SJSA1 (cell line): ENCODE measurements around the gene SIX5. TPM values are rescaled to one million over a fixed set of nuclear protein-coding genes. Genes with fewer than 3 reads are reported as not detected.

Experiments used
- DNase-seq, 2 experiments: peaks; one replicate each; pipeline ENCODE4 v3.0.0-alpha.2; 2015 to 2020; ENCODE audit warnings: low spot score in 2 of 2, low read depth in 1 of 2
- H3K27ac ChIP-seq: fragments of 250-450 bp; sonication (Bioruptor Pico); 2 replicates; pipeline ENCODE4 v1.5.1; 2020; ENCODE audit warnings: mild to moderate bottlenecking, moderate library complexity
- H3K27me3 ChIP-seq: fragments of 250-450 bp; sonication (Bioruptor Pico); replicated peaks from 2 replicates; pipeline ENCODE4 v1.5.1; 2020; ENCODE audit warnings: mild to moderate bottlenecking, moderate library complexity
- H3K36me3 ChIP-seq: fragments of 250-450 bp; sonication (Bioruptor Pico); 2 replicates; pipeline ENCODE4 v1.5.1; 2020; ENCODE audit warnings: mild to moderate bottlenecking
- H3K4me1 ChIP-seq: fragments of 250-450 bp; sonication (Bioruptor Pico); replicated peaks from 2 replicates; pipeline ENCODE4 v1.6.1; 2021; ENCODE audit warnings: mild to moderate bottlenecking
- H3K4me3 ChIP-seq: fragments of 250-450 bp; sonication (Bioruptor Pico); 2 replicates; pipeline ENCODE4 v1.5.1; 2020; ENCODE audit warnings: mild to moderate bottlenecking
- H3K9me3 ChIP-seq: fragments of 250-450 bp; sonication (Bioruptor Pico); replicated peaks from 2 replicates; pipeline ENCODE4 v1.5.1; 2020; ENCODE audit warnings: mild to moderate bottlenecking
- total RNA-seq: library from RNA; depleted of rRNA; stranded (reverse); fragments of >200 nt; shearing (Covaris generic); gene quantifications from 2 replicates; pipeline ENCODE4 v1.2.3, GENCODE V29; 2014

SIX5 gene
- total RNA-seq, 1 experiment from 2014 or later, result 9.1 TPM

DNA sequence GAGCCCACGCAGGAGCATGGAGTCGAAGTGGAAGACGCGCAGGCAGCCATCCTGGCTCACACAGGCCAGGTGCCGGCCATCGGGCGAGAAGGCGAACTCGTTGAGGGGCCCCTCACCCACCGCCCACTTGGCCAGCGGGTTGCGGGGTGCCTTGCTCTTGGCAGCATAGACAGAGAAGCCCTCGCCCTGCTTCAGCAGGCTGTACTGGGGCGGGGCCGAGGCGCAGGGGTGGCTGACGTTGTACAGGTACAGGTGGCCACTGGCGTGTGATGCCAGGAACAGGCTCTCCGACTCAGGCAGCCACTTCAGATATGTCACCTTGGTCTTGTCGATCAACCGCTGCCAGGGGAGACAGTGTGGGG is 17.5 kb upstream of the SIX5 start:
- peaks cover 79% of the 10 kb centered on the region for H3K36me3 ChIP-seq
- no peaks in the 10 kb centered on the region for H3K27me3 ChIP-seq
- no peak overlapping the region for H3K4me3 ChIP-seq
- no peak overlapping the region for H3K27ac ChIP-seq
- no peak for DNase-seq
- peaks cover 27% of the 10 kb centered on the region for H3K4me1 ChIP-seq
- no peaks in the 10 kb centered on the region for H3K9me3 ChIP-seq

DNA sequence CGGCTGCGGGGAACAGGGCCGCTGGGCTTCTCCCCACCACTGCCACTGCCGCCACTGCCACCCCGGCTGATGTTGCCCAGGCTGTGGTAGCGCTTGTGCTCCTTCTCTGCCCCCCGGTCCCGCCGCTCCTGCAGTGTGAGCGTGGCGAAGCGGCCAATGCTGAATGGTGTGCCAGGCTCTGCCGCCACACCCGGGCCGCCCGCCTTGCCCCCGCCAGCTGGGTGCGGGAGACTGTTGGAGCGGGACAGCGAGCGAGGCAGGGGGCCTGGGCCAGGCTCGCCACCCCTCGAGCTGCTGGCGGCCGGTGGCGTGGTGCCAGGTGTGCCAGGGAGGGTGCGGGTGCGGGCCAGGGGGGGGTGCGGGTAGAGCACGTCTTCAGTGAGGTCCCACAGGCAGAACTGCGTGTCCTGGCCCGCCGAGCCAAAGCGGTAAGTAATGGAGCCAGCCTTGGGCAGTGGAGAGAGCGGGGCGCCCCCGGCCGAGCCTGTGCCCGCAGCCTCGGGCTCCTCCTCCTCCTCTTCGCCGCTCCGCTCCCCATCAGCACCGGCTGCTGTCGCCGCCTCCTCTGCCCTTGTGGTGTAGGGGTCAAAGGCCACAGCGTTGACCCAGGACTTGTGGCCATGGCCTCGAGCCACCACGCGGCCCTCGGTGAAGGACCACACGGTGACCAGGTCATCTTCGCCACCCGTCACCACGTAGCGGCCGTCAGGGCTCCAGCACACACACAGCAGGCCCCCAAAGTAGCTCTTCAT is 16.9 kb upstream of the SIX5 start:
- peaks cover 24% of the 10 kb centered on the region for H3K4me1 ChIP-seq
- H3K4me3 ChIP-seq, result no peak overlapping the region
- H3K27me3 ChIP-seq, result no peaks in the 10 kb centered on the region
- peaks cover 76% of the 10 kb centered on the region for H3K36me3 ChIP-seq
- no peak for DNase-seq
- H3K9me3 ChIP-seq, result no peaks in the 10 kb centered on the region
- no peak overlapping the region for H3K27ac ChIP-seq

DNA sequence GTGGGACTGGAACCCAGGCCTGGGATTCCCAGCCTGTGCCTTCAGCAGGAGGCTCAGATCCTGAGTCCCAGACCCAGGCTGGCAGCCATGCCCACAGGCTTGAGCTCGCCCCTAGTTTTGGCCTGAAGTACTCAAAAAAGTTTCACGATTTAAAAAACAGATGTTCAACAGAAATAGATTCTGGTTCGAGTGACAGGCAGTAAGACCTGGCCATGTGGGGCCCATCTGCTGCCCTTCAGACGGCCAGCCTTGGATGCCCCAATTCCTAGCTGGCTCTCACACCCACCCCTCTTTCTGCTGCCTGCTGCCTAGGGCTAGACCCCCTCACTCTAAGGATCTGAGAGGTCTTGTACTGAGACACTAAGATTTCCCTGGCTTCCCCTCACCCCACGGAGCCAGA is 16.0 kb upstream of the SIX5 start:
- Histone ChIP-seq H3K4me3 (no peak overlapping the region), H3K9me3 (no peaks in the 10 kb centered on the region), H3K4me1 (peaks cover 24% of the 10 kb centered on the region), H3K27ac (no peak overlapping the region), H3K36me3 (peaks cover 68% of the 10 kb centered on the region), H3K27me3 (no peaks in the 10 kb centered on the region)
- DNase-seq, result no peak

DNA sequence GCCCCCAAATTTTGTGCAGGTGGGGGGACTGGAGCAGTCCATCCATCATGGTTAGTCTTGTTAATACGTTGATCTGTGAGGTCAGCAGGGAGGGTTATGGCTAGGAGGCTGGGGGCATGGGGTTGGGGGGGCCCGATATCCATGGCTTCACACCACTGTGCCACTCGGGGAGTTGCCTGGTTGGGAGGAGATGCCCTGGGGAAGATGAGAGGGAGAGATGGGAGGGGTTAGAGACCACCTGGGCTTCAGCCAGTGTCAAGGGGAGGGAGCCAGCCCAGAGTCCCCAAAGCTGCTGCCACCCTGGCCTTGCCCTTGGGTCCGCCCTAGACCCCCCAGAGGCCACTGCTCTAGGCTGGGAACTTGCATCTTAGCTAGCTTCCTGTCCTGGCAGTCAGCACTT is 15.0 kb upstream of the SIX5 start:
- Histone ChIP-seq H3K4me3 (no peak overlapping the region), H3K27me3 (no peaks in the 10 kb centered on the region), H3K36me3 (peaks cover 62% of the 10 kb centered on the region), H3K4me1 (peaks cover 24% of the 10 kb centered on the region), H3K27ac (no peak overlapping the region), H3K9me3 (no peaks in the 10 kb centered on the region)
- no peak for DNase-seq

DNA sequence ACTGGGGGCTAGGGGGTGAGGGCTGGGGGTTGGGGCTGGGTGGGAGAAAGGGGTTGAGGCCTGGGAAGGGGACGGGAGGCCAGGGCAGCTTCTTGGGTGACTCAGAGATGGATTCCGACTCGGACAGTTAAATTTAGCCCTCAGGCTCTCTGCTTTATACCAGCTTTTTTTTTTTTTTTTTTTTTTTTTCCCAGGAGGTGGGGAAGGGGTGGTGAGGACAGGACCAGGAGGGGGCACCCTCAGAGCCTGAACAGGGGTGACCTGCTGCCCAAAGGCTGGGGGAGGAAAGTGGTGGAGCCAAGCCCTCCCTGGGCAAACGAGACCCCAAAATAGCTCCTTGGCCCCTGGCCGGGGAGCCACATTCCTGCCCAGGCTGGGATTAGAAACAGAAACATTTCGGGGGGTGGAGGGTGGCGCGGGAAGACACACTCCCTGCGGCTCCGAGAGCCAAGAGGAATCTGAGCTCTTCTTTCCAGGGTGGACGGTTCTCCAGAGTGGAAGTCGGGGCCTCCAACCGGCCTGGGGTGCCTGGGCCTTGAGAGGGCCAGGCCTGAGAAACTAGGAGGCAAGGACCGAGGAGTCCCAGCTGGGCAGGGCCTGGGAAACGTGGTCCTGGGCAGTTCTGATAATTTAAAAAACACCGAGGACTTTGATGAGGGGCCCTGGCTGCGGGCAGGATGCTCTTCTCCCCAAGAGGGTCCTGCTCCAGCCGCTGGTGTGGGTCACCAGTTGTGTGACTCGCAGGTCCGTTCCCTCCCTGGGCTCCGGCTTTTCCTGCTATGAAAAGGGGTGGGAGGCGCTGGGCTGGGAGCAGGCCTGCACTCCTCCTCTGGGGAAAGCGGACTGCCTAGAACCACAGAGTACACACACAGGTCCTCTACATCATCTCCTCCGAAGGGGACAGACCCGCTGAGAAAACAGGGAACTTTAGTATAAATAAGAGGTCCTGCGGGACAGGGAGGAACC is 14.1 kb upstream of the SIX5 start:
- H3K27ac ChIP-seq, result peak overlapping the region; percentile 34
- no peaks in the 10 kb centered on the region for H3K27me3 ChIP-seq
- peak; percentile 52 to 53 for DNase-seq
- H3K4me1 ChIP-seq, result peaks cover 24% of the 10 kb centered on the region
- H3K4me3 ChIP-seq, result no peak overlapping the region
- peaks cover 61% of the 10 kb centered on the region for H3K36me3 ChIP-seq
- no peaks in the 10 kb centered on the region for H3K9me3 ChIP-seq

DNA sequence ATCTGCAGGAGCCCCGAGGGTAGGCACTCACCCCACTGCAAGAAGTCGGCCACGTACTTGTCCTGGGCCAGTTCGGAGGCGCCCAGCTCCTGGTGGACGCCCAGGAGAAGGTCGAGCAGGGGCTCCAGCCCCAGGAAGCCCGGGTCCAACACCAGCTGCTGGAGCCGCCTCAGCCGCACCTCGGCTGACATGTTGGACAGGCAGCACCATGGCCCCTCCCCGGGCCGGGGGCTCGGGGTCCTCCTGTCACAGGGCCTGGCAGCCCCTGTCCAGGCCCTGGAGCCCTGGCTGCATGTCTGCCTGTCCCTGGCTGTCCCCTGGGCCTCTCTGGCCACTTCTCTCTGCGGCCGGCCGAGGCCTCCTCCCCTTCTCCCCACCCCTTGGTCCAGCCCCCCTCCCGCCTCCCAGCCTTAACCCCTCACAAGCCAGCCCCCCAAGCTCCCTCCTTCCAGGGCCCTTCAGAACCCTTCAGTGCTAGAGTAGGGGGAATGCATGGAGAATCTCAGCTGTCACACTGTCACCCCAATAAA is 13.2 kb upstream of the SIX5 start, which contains the start of gene DMPK:
Gene DMPK, minus strand, starts transcription at position 329 of the 530 bp plus-strand sequence. Its CDS starts 138 bp downstream, at position 191.
- DNase-seq, result no peak
- H3K4me1 ChIP-seq, result peaks cover 24% of the 10 kb centered on the region
- no peaks in the 10 kb centered on the region for H3K9me3 ChIP-seq
- no peaks in the 10 kb centered on the region for H3K27me3 ChIP-seq
- peaks cover 63% of the 10 kb centered on the region for H3K36me3 ChIP-seq
- peak within 1 kb of the TSS; percentile 34 for H3K27ac ChIP-seq
- no peak within 1 kb of the TSS for H3K4me3 ChIP-seq

DNA sequence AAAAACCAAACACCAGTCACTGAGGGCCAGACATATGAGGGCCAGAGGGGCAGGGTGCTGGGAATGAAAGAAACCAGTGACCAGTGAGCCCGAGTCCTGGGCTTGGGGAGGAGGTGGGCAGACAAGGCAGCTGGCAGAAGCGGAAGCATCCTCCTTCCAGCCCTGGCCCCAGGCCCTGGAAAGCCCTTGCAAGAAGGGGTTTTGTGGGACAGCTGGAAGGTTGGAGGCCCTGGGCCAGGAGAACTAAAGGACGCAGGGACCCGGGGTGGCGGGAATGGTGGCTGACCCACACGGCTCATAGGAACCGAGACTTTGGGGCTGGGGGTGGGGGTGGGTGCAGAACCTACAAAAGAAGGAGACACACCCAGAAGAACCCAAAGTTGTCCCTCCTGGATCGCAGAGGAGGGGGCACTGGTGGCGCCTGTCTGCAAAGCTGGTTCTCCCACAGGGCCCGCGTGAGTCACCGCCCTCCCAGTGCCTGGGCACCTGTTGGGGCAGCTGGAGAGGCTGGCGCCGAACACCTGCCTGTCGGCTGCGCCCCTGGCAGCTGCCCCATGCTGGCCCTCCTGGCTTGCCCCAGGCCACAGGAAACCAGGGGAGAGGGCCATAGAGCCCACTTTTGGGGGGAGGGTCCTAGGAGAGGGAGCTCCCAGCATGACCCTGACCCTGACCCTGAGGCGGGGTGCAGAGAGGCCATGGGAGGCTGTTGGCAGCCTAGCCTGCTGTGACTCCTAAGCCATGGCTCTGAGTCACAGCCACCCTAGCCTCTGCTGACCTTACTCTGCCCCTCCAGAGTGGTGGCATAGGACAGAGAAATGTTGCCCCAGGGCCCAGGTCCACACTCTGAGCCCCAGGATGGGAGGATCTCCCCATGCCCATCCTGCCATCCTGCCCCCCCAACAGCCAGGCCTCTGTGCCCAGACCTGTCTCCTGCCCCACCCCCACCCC is 12.4 kb upstream of the SIX5 start:
- Histone ChIP-seq H3K36me3 (peaks cover 63% of the 10 kb centered on the region), H3K4me1 (peaks cover 24% of the 10 kb centered on the region), H3K9me3 (no peaks in the 10 kb centered on the region), H3K4me3 (no peak overlapping the region), H3K27me3 (no peaks in the 10 kb centered on the region), H3K27ac (no peak overlapping the region)
- peak in 1 of 2 experiments; percentile 44 for DNase-seq

DNA sequence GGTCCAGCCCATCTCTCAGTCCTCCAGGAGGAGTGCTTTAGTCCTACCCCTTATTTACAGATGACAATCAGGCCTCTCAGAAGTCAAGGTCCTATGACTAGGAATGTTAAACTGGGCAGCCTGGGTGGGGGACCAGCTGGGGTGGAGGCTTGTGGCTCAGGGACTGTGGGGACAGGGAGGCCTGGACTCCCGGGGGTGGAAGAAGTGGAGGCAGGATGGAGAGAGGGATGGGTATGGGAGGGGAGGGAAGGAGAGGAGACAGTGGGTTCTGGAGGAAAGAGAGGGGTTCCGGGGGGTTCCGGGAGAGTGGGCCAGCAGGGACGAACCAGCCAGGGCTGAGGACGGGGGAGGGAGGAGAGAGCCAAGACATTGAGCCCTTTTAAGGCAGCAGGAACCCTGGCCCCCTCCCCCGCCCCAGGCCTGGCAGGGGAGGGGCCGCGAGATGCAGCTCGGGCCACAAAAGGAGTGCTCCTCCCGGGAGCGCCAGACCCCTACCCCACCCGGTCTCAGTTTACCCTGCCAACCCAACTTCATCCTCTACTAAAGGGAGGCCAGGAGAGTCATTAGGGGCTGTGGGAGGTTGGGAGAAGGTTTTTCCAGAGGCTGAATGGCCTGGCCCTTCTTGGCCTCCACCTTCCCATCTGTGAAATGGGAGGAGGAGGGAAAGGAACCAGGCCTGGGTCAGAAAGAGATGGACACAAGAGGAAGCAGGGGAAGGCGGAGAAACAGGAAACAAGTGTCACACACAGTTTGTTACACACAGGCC is 11.6 kb upstream of the SIX5 start:
- DNase-seq, result no peak
- peaks cover 57% of the 10 kb centered on the region for H3K36me3 ChIP-seq
- H3K9me3 ChIP-seq, result no peaks in the 10 kb centered on the region
- H3K27ac ChIP-seq, result no peak overlapping the region
- H3K4me3 ChIP-seq, result no peak overlapping the region
- peaks cover 24% of the 10 kb centered on the region for H3K4me1 ChIP-seq
- no peaks in the 10 kb centered on the region for H3K27me3 ChIP-seq

DNA sequence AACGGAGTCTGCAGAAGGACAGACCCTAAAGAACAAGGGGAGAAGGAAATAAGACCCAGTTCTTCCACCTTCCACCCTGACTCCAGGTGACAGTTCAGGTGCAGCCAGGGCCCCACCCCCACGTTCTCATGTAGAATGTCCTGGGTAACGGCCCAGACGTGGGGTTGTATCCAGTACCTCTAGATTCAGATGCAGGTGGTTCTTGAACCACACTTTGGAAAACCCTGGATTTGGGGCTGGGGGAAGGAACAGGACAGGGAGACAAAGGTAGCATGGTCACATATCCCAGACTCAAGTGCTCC is 11.0 kb upstream of the SIX5 start:
- Histone ChIP-seq H3K4me1 (peaks cover 24% of the 10 kb centered on the region), H3K27me3 (no peaks in the 10 kb centered on the region), H3K27ac (no peak overlapping the region), H3K4me3 (no peak overlapping the region), H3K36me3 (peaks cover 52% of the 10 kb centered on the region), H3K9me3 (no peaks in the 10 kb centered on the region)
- no peak for DNase-seq

DNA sequence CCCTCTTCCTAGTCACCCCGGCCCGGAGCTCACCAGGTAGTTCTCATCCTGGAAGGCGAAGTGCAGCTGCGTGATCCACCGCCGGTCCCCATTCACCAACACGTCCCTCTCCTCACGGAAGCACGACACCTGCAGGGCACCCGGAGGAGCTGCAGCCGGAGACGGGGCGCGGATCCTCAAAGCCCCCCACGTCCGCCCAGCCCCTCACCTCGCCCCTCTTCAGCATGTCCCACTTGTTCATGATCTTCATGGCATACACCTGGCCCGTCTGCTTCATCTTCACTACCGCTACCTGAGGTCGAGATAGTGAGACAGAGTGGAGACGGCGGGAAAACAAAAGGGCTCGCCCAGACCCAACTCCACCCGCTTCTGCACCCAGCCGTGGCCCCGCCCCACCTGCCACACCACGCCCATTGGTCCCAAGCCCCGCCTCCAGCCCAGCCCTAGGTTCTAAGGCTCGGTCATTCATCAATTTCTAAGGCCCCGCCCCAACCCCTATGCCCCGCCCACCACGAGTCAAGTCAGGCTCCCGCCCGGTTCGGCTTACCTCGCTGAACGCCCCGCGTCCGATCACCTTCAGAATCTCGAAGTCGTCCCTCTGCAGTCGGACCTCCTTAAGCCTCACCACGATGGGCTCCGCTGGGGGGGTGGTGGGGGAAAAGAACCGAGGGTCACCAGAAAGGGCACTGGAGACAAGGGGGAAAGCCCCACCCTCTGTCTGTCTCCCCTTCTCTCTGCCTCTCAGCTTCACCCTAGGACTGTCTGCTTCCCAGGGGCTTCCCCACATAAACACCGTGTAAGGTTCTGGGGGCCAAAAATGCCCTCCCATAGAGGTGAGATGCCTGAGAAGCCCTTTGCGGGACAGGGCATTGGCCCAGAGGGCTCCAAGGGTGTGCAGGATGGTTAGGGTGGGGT is 10.4 kb upstream of the SIX5 start:
- Histone ChIP-seq H3K36me3 (peaks cover 52% of the 10 kb centered on the region), H3K27me3 (no peaks in the 10 kb centered on the region), H3K4me1 (peaks cover 24% of the 10 kb centered on the region), H3K27ac (no peak overlapping the region), H3K9me3 (no peaks in the 10 kb centered on the region), H3K4me3 (no peak overlapping the region)
- no peak for DNase-seq

DNA sequence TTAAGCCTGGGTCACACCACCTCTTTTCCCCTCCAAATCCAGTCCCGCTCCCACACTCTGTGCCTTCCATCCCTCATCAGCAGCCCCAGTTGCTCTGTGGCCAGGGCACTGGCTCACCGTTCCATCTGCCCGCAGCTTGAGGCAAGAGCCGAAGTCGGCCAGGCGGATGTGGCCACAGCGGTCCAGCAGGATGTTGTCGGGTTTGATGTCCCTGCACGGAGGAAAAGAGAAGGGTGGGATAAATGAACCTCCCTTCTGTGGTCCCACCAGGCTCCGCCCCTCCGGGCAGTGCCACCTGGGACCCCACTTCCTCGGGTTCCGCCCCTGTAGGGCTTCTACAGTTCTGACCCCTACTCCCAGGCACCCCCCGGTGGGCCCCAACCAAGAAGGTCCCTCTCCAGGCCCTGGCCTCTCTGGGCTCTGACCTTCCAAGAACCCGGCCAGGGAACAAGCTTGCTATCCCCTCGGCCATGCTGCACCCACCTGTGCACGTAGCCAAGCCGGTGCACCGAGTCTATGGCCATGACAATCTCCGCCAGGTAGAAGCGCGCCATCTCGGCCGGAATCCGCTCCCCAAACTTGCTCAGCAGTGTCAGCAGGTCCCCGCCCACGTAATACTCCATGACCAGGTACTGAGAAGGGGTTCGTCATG is 9.1 kb upstream of the SIX5 start:
- no peaks in the 10 kb centered on the region for H3K9me3 ChIP-seq
- H3K27me3 ChIP-seq, result no peaks in the 10 kb centered on the region
- no peak for DNase-seq
- H3K4me1 ChIP-seq, result peaks cover 16% of the 10 kb centered on the region
- no peak overlapping the region for H3K27ac ChIP-seq
- H3K36me3 ChIP-seq, result peaks cover 51% of the 10 kb centered on the region
- H3K4me3 ChIP-seq, result no peak overlapping the region
